ENCODE data around the gene DHCR24.

DHCR24 gene

DNA sequence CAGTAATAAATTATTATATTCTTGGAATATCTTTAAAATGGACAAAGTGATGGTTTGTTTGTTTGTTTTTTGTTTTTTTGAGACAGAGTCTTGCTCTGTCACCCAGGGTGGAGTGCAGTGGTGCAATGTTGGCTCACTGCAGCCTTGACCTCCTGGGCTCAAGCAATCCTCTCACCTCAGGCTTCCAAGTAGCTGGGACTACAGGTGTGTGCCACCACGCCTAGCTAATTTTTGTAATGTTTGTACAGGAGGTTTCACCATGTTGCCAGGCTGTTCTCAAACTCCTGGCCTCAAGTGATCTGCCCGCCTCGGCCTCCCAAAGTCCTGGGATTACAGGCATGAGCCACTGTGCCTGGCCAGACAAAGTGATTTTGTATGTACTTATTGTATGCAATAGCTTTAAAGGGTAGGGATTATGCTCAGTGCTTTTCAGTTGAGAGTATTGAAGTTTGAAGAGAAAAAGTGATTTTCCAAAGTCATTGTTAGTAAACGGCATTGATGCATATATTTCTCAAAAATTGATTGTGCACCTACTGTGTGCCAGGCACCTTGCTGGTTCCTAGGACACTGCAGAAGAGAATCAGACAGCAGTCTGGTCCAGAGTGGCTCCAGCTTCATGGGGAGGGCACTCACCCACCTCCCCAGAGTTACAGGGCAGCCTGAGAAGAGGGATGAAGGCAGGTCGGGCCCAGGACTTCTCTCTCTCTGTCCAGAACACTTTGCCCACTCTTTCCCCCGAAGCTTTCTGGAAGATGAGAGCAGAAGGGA lies 51.7 kb downstream of the DHCR24 start:
- TF ChIP-seq, protein P1, sequence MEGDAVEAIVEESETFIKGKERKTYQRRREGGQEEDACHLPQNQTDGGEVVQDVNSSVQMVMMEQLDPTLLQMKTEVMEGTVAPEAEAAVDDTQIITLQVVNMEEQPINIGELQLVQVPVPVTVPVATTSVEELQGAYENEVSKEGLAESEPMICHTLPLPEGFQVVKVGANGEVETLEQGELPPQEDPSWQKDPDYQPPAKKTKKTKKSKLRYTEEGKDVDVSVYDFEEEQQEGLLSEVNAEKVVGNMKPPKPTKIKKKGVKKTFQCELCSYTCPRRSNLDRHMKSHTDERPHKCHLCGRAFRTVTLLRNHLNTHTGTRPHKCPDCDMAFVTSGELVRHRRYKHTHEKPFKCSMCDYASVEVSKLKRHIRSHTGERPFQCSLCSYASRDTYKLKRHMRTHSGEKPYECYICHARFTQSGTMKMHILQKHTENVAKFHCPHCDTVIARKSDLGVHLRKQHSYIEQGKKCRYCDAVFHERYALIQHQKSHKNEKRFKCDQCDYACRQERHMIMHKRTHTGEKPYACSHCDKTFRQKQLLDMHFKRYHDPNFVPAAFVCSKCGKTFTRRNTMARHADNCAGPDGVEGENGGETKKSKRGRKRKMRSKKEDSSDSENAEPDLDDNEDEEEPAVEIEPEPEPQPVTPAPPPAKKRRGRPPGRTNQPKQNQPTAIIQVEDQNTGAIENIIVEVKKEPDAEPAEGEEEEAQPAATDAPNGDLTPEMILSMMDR (conservative IDR thresholded peaks at IDR 0.05; ENCODE audit: low read depth, low read length): no peak
- no peak overlapping the region for H3K4me3 ChIP-seq (ENCODE audit: low read depth, low read length)
- no peak for DNase-seq (ENCODE audit: low read depth)

- no peak for DNase-seq (ENCODE audit: low read depth)
- H3K4me3 ChIP-seq (ENCODE audit: low read depth, low read length): no peak overlapping the region
- TF ChIP-seq, protein P1 (conservative IDR thresholded peaks at IDR 0.05; ENCODE audit: low read depth, low read length): no peak
Measured at GRCh38 chr1:54834007-54834541, 52.9 kb downstream of the DHCR24 start.

- DNase-seq (ENCODE audit: low read depth): no peak
- TF ChIP-seq, protein P1 (conservative IDR thresholded peaks at IDR 0.05; ENCODE audit: low read depth, low read length): no peak
- H3K4me3 ChIP-seq (ENCODE audit: low read depth, low read length): no peak overlapping the region
Measured at GRCh38 chr1:54833121-54833520, 53.9 kb downstream of the DHCR24 start.

DNA sequence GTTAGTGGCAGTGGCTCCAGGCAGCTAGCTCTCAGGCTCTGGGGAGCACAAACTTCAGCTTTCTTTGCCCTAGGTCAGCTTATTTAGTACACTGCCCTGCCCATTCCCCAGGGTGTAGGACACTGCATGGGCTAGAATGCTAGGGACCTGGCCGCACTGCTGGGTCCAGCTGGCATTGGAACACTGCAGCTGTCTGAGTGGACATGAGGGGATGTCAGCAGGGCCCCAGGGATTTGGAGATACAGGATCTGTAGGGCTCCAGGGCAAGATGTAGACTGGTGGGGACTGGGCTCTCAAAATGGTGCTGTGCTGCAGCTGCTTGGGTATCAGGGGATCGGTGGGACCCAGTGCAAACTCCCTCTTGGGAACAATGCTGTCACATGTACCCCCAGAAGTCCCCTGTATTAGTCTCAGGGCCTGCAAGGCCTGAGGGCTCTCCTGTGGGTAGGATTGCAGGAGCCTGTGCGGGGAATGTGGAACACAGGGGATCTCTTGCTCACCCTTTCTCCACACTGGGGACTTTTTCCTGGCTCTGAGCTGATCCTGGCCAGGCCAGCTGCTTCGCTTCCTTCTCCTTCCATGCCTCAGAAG lies 60.7 kb downstream of the DHCR24 start:
- TF ChIP-seq, protein P1 (conservative IDR thresholded peaks at IDR 0.05; ENCODE audit: low read depth, low read length): no peak
- H3K4me3 ChIP-seq (ENCODE audit: low read depth, low read length): no peak overlapping the region
- no peak for DNase-seq (ENCODE audit: low read depth)

- TF ChIP-seq, protein P1 (conservative IDR thresholded peaks at IDR 0.05; ENCODE audit: low read depth, low read length): no peak
- no peak overlapping the region for H3K4me3 ChIP-seq (ENCODE audit: low read depth, low read length)
- DNase-seq (ENCODE audit: low read depth): no peak
Measured at GRCh38 chr1:54825696-54826095, 61.3 kb downstream of the DHCR24 start.

- no peak overlapping the region for H3K4me3 ChIP-seq (ENCODE audit: low read depth, low read length)
- no peak for DNase-seq (ENCODE audit: low read depth)
- TF ChIP-seq, protein P1 (conservative IDR thresholded peaks at IDR 0.05; ENCODE audit: low read depth, low read length): no peak
Measured at GRCh38 chr1:54823670-54824069, 63.3 kb downstream of the DHCR24 start.
